Neural cell (in vitro differentiated cells): ENCODE results near the gene OR6A2. TPM values are rescaled to one million over a fixed set of nuclear protein-coding genes. Genes with fewer than 3 reads are reported as not detected.
"Not testable (repeated sequence)": the region's sequence is repeated elsewhere in the genome, so short reads cannot be mapped to it uniquely, and the experiment has no call there.

Source experiments
- H2AFZ ChIP-seq: fragments of 200-600, 300-800 bp; sonication (generic), shearing (Covaris generic); 2 replicates; pipeline ENCODE4 v1.6.0; 2014; ENCODE audit warnings: low read depth, mild to moderate bottlenecking, antibody characterized with exemption, low read length, moderate library complexity
- H3F3A ChIP-seq: fragments of 200-600 bp; shearing (Covaris generic); 2 replicates; pipeline ENCODE4 v1.6.1; 2016; ENCODE audit warnings: mild to moderate bottlenecking, moderate library complexity, mixed read lengths, antibody characterized with exemption, low read length; ENCODE audit not compliant: insufficient read depth, poor library complexity, severe bottlenecking
- H3K27ac ChIP-seq: fragments of 200-600, 300-800 bp; sonication (generic), shearing (Covaris generic); 2 replicates; pipeline ENCODE4 v1.5.1; 2014; ENCODE audit warnings: mild to moderate bottlenecking, low read length, moderate library complexity
- H3K27me3 ChIP-seq: fragments of 300-800, 200-600 bp; sonication (generic), shearing (Covaris generic); 2 replicates; pipeline ENCODE4 v1.6.0; 2014; ENCODE audit warnings: mild to moderate bottlenecking, low read depth, low read length, moderate library complexity; ENCODE audit not compliant: insufficient read depth
- H3K36me3 ChIP-seq: fragments of 300-800, 200-600 bp; sonication (generic), shearing (Covaris generic); 2 replicates; pipeline ENCODE4 v1.5.1; 2014; ENCODE audit warnings: mild to moderate bottlenecking, antibody characterized with exemption, low read length, moderate library complexity; ENCODE audit not compliant: insufficient read depth
- H3K4me2 ChIP-seq: fragments of 300-800, 200-600 bp; sonication (generic), shearing (Covaris generic); 2 replicates; pipeline ENCODE4 v1.6.0; 2014; ENCODE audit warnings: mild to moderate bottlenecking, low read length
- H3K4me3 ChIP-seq: fragments of 300-800, 200-600 bp; sonication (generic), shearing (Covaris generic); 2 replicates; pipeline ENCODE4 v1.5.1; 2014; ENCODE audit warnings: mild to moderate bottlenecking, low read length, moderate library complexity
- H3K79me2 ChIP-seq: fragments of 200-600 bp; shearing (Covaris generic); replicated peaks from 2 replicates; pipeline ENCODE4 v1.6.0; 2014; ENCODE audit warnings: mild to moderate bottlenecking, low read length, moderate library complexity; ENCODE audit not compliant: insufficient read depth
- H3K9ac ChIP-seq: fragments of 300-800, 200-600 bp; sonication (generic), shearing (Covaris generic); 2 replicates; pipeline ENCODE4 v1.6.1; 2016; ENCODE audit warnings: mild to moderate bottlenecking, low read length, mixed read lengths
- H3K9me2 ChIP-seq: fragments of 200-600 bp; shearing (Covaris generic); 2 replicates; pipeline ENCODE4 v1.6.1; 2016; ENCODE audit warnings: mild to moderate bottlenecking, low read length, mixed read lengths; ENCODE audit not compliant: insufficient read depth
- H3K9me3 ChIP-seq: fragments of 200-600, 300-800 bp; sonication (generic), shearing (Covaris generic); 2 replicates; pipeline ENCODE4 v1.6.1; 2016; ENCODE audit warnings: mild to moderate bottlenecking, mixed run types, low read length, moderate library complexity, mixed read lengths
- H4K20me1 ChIP-seq: fragments of 200-600 bp; shearing (Covaris generic); 2 replicates; pipeline ENCODE4 v1.6.1; 2016; ENCODE audit warnings: mild to moderate bottlenecking, mixed run types; ENCODE audit not compliant: insufficient read depth
- EP300 ChIP-seq: fragments of 450-650 bp; conservative IDR thresholded peaks from 2 replicates; pipeline ENCODE4 v1.6.1; 2014; ENCODE audit warnings: antibody characterized with exemption, mild to moderate bottlenecking, moderate library complexity; ENCODE audit not compliant: poor library complexity, severe bottlenecking
- EZH2 ChIP-seq: fragments of 200-600, 300-800 bp; shearing (Covaris generic), sonication (generic); IDR thresholded peaks from 2 replicates; pipeline ENCODE4 v1.6.1; 2014; ENCODE audit warnings: antibody characterized with exemption, low read length, borderline replicate concordance, mild to moderate bottlenecking; ENCODE audit not compliant: insufficient read depth, poor library complexity, severe bottlenecking
- MXI1 ChIP-seq: fragments of 450-650 bp; conservative IDR thresholded peaks from 2 replicates; pipeline ENCODE4 v1.6.1; 2014; ENCODE audit warnings: antibody characterized with exemption, mild to moderate bottlenecking; ENCODE audit not compliant: poor library complexity, severe bottlenecking
- POLR2AphosphoS5 ChIP-seq: IDR thresholded peaks from 2 replicates; pipeline ENCODE4 v1.6.1; 2012
- RAD21 ChIP-seq: fragments of 450-650 bp; conservative IDR thresholded peaks from 2 replicates; pipeline ENCODE4 v1.6.1; 2014; ENCODE audit warnings: antibody characterized with exemption, mild to moderate bottlenecking, moderate library complexity
- SMC3 ChIP-seq: fragments of 450-650 bp; conservative IDR thresholded peaks from 2 replicates; pipeline ENCODE4 v1.6.1; 2014; ENCODE audit warnings: antibody characterized with exemption, mild to moderate bottlenecking, moderate library complexity; ENCODE audit not compliant: poor library complexity
- TAF1 ChIP-seq: IDR thresholded peaks from 2 replicates; pipeline ENCODE4 v1.6.1; 2012; ENCODE audit warnings: low read depth
- polyA plus RNA-seq: library from polyadenylated mRNA; depleted of rRNA; stranded (reverse); fragments of >200 nt; gene quantifications from 2 replicates; pipeline ENCODE4 v1.2.3, GENCODE V29; 2014
- TF ChIP-seq, protein P1 (sequence below): IDR thresholded peaks from 2 replicates; pipeline ENCODE4 v1.6.1; 2012; ENCODE audit warnings: borderline replicate concordance
- TF ChIP-seq, protein P2 (sequence below): fragments of 450-650 bp; IDR thresholded peaks from 2 replicates; pipeline ENCODE4 v1.5.1; 2014; ENCODE audit warnings: antibody characterized with exemption, mild to moderate bottlenecking, moderate library complexity; ENCODE audit not compliant: poor library complexity, severe bottlenecking

Gene OR6A2
- polyA plus RNA-seq, 1 donor from 2014 or later = 0.05 TPM

DNA sequence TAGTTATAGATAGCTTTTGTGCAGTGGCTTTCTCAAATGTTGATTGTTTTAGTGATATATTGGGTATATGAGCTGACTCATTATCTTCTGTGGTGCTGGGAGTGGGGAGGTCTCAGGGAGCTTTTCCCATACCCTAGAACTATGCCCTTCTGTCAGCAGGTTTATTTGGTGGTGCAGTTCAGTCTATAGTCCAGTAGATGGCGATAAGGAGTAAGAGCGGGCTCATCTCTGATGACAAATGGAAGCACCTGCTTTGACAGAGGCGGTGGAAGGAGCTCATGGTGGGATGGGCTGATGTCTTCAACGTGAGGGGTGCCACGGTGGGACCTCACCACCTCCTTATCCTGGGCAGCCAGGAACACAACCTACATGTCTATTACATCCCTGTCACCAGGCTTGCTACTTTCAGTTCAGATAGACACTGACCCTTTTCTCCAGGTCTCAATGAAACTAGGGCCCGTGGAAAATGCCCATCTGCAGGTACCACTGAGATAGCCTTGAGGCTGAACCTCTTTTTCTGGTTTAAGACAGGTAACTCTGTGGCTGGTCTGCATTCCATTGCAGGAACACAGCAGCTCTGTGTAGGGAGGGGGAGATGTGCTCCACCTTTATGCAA, 13.0 kb upstream of the OR6A2 start:
- TF ChIP-seq MXI1 = no peak
- peak; percentile 52 for TF ChIP-seq SMC3
- TF ChIP-seq EP300 = no peak
- TF ChIP-seq EZH2 = no peak
- TF ChIP-seq POLR2AphosphoS5 = no peak
- TF ChIP-seq, protein P1, sequence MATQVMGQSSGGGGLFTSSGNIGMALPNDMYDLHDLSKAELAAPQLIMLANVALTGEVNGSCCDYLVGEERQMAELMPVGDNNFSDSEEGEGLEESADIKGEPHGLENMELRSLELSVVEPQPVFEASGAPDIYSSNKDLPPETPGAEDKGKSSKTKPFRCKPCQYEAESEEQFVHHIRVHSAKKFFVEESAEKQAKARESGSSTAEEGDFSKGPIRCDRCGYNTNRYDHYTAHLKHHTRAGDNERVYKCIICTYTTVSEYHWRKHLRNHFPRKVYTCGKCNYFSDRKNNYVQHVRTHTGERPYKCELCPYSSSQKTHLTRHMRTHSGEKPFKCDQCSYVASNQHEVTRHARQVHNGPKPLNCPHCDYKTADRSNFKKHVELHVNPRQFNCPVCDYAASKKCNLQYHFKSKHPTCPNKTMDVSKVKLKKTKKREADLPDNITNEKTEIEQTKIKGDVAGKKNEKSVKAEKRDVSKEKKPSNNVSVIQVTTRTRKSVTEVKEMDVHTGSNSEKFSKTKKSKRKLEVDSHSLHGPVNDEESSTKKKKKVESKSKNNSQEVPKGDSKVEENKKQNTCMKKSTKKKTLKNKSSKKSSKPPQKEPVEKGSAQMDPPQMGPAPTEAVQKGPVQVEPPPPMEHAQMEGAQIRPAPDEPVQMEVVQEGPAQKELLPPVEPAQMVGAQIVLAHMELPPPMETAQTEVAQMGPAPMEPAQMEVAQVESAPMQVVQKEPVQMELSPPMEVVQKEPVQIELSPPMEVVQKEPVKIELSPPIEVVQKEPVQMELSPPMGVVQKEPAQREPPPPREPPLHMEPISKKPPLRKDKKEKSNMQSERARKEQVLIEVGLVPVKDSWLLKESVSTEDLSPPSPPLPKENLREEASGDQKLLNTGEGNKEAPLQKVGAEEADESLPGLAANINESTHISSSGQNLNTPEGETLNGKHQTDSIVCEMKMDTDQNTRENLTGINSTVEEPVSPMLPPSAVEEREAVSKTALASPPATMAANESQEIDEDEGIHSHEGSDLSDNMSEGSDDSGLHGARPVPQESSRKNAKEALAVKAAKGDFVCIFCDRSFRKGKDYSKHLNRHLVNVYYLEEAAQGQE = no peak
- no peak for TF ChIP-seq TAF1
- TF ChIP-seq, protein P2, sequence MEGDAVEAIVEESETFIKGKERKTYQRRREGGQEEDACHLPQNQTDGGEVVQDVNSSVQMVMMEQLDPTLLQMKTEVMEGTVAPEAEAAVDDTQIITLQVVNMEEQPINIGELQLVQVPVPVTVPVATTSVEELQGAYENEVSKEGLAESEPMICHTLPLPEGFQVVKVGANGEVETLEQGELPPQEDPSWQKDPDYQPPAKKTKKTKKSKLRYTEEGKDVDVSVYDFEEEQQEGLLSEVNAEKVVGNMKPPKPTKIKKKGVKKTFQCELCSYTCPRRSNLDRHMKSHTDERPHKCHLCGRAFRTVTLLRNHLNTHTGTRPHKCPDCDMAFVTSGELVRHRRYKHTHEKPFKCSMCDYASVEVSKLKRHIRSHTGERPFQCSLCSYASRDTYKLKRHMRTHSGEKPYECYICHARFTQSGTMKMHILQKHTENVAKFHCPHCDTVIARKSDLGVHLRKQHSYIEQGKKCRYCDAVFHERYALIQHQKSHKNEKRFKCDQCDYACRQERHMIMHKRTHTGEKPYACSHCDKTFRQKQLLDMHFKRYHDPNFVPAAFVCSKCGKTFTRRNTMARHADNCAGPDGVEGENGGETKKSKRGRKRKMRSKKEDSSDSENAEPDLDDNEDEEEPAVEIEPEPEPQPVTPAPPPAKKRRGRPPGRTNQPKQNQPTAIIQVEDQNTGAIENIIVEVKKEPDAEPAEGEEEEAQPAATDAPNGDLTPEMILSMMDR = peak; percentile 73
- peak; percentile 45 for TF ChIP-seq RAD21
- H3K27ac ChIP-seq = no peak overlapping the region
- H3K9me3 ChIP-seq = no peaks in the 10 kb centered on the region
- no peaks in the 10 kb centered on the region for H3K36me3 ChIP-seq
- H4K20me1 ChIP-seq = no peaks in the 10 kb centered on the region
- H3K9me2 ChIP-seq = no peaks in the 10 kb centered on the region
- no peak overlapping the region for H3K9ac ChIP-seq
- no peak overlapping the region for H3K4me2 ChIP-seq
- H3K4me3 ChIP-seq = no peak overlapping the region
- no peaks in the 10 kb centered on the region for H3K79me2 ChIP-seq
- no peaks in the 10 kb centered on the region for H3K27me3 ChIP-seq
- H3F3A ChIP-seq = no peaks in the 10 kb centered on the region
- H2AFZ ChIP-seq = no peak overlapping the region

DNA sequence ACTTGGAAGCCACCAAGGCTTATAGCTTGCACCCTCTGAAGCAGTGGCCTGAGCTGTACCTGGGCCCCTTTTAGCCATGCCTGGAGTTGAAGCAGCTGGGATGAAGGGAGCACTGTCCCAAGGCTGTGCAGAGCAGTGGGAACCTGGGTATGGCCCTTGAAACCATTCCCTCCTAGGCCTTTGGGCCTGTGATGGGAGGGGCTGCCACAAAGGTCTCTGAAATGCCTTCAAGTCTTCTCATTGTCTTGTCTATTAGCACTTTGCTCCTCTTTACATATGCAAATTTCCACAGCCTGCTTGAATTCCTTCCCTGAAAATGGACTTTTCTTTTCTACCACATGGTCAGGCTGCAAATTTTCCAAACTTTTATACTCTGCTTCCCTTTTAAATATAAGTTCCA, 1.6 kb upstream of the OR6A2 start:
- H3K4me3 ChIP-seq, H3K27me3 ChIP-seq, H3K9me3 ChIP-seq, H3K27ac ChIP-seq, H3K79me2 ChIP-seq, H4K20me1 ChIP-seq, H3K9ac ChIP-seq, H2AFZ ChIP-seq, H3F3A ChIP-seq, H3K9me2 ChIP-seq, H3K36me3 ChIP-seq, H3K4me2 ChIP-seq: not testable (repeated sequence)

DNA sequence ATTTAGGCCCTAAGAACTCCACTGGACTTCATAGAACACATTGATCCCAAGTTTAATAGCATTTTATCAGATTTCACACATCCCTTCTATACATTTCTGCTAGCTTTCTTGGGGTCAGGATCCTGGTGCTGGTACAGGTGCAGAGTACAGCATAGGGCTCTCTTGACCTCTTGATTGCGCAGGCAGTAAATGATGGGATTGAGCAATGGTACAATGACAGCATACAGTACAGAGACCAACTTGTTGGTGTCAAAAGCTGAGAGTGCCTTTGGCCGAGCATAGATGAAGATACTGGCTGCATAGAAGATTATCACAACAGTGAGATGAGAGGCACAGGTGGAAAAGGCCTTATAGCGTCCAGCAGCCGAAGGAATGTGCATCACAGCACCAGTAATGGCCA, 4.8 kb downstream of the OR6A2 start:
- Histone ChIP-seq H3K9me3 (no peaks in the 10 kb centered on the region), H3K36me3 (no peaks in the 10 kb centered on the region), H4K20me1 (no peaks in the 10 kb centered on the region), H2AFZ (no peak overlapping the region), H3K4me2 (no peak overlapping the region), H3K4me3 (no peak overlapping the region), H3K9me2 (no peaks in the 10 kb centered on the region), H3K79me2 (no peaks in the 10 kb centered on the region), H3K9ac (no peak overlapping the region), H3K27me3 (no peaks in the 10 kb centered on the region), H3K27ac (no peak overlapping the region), H3F3A (no peaks in the 10 kb centered on the region)
- TF ChIP-seq, protein P2 = no peak
- TF ChIP-seq POLR2AphosphoS5 = no peak
- TF ChIP-seq, protein P1 = no peak
